Glutamatergic neuron (in vitro differentiated cells): ENCODE data around the gene SIK3. TPM values are rescaled to one million over a fixed set of nuclear protein-coding genes. Genes with fewer than 3 reads are reported as not detected.

ENCODE experiments used
- DNase-seq: peaks from one replicate; pipeline ENCODE4 v3.0.0; 2022
- H3K27ac Mint-ChIP-seq: one replicate; pipeline ENCODE4 v1.8.0; 2020; ENCODE audit warnings: mild to moderate bottlenecking, mixed read lengths, inconsistent platforms; ENCODE audit not compliant: unreplicated experiment
- H3K27me3 Mint-ChIP-seq: one replicate; pipeline ENCODE4 v1.8.0; 2020; ENCODE audit warnings: mild to moderate bottlenecking, moderate library complexity, mixed read lengths, inconsistent platforms; ENCODE audit not compliant: unreplicated experiment
- H3K36me3 Mint-ChIP-seq: one replicate; pipeline ENCODE4 v1.8.0; 2020; ENCODE audit warnings: mild to moderate bottlenecking, mixed read lengths, inconsistent platforms; ENCODE audit not compliant: unreplicated experiment
- H3K4me1 Mint-ChIP-seq: one replicate; pipeline ENCODE4 v1.8.0; 2020; ENCODE audit warnings: mild to moderate bottlenecking, low read depth, mixed read lengths, inconsistent platforms; ENCODE audit not compliant: unreplicated experiment
- H3K4me3 Mint-ChIP-seq: one replicate; pipeline ENCODE4 v1.8.0; 2020; ENCODE audit warnings: mild to moderate bottlenecking, mixed read lengths, inconsistent platforms; ENCODE audit not compliant: unreplicated experiment
- H3K9me3 Mint-ChIP-seq: one replicate; pipeline ENCODE4 v1.8.0; 2020; ENCODE audit warnings: mild to moderate bottlenecking, moderate library complexity, mixed read lengths, inconsistent platforms; ENCODE audit not compliant: unreplicated experiment
- total RNA-seq: library from RNA; stranded (reverse); fragmentation: NEBNext Ultra II Directional; extraction: Animal tissue kit (Norgen Biotek cat#: 25700); gene quantifications from one replicate; pipeline ENCODE4 v1.2.1, GENCODE V29; 2021; ENCODE audit not compliant: unreplicated experiment
- TF ChIP-seq, protein P1 (sequence below): fragments of 200-600 bp; sonication (generic); IDR thresholded peaks from one replicate; pipeline ENCODE4 v1.5.0; 2021; ENCODE audit not compliant: partially characterized antibody, unreplicated experiment

The SIK3 gene
- total RNA-seq, 1 donor from 2014 or later = 22.2 TPM

DNA sequence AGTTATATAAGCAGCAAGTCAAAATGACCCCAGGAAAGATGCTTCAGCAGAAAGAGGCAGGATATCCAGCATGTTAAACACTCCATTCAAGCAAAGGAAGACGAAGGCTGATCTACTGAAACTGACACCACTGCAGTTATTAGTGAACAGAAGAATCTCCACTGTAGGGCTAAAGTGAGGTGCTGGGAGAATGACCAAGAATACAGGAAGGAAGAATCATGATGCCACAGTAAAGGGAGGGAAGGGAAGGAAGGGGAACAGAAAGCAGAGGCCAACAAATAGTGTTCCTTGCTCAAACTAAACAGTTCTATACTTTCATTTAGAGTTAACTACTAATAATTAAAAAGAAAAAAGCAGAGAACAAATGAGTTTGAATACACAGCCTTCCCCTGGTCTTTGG, 92.5 kb downstream of the SIK3 start:
- Mint-ChIP-seq H3K4me1 (no peaks in the 10 kb centered on the region), H3K9me3 (no peaks in the 10 kb centered on the region), H3K36me3 (no peaks in the 10 kb centered on the region), H3K4me3 (no peak overlapping the region), H3K27ac (no peak overlapping the region), H3K27me3 (no peaks in the 10 kb centered on the region)
- TF ChIP-seq, protein P1, sequence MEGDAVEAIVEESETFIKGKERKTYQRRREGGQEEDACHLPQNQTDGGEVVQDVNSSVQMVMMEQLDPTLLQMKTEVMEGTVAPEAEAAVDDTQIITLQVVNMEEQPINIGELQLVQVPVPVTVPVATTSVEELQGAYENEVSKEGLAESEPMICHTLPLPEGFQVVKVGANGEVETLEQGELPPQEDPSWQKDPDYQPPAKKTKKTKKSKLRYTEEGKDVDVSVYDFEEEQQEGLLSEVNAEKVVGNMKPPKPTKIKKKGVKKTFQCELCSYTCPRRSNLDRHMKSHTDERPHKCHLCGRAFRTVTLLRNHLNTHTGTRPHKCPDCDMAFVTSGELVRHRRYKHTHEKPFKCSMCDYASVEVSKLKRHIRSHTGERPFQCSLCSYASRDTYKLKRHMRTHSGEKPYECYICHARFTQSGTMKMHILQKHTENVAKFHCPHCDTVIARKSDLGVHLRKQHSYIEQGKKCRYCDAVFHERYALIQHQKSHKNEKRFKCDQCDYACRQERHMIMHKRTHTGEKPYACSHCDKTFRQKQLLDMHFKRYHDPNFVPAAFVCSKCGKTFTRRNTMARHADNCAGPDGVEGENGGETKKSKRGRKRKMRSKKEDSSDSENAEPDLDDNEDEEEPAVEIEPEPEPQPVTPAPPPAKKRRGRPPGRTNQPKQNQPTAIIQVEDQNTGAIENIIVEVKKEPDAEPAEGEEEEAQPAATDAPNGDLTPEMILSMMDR = no peak
- DNase-seq = no peak

GRCh38 chr11:117002639-117003299, 95.5 kb downstream of the SIK3 start:
- no peak for DNase-seq
- no peaks in the 10 kb centered on the region for H3K9me3 Mint-ChIP-seq
- H3K36me3 Mint-ChIP-seq = no peaks in the 10 kb centered on the region
- no peak overlapping the region for H3K27ac Mint-ChIP-seq
- no peaks in the 10 kb centered on the region for H3K27me3 Mint-ChIP-seq
- H3K4me1 Mint-ChIP-seq = no peaks in the 10 kb centered on the region
- no peak overlapping the region for H3K4me3 Mint-ChIP-seq
- TF ChIP-seq, protein P1 = no peak

GRCh38 chr11:117000014-117000737, 98.1 kb downstream of the SIK3 start:
- TF ChIP-seq, protein P1 = no peak
- no peak overlapping the region for H3K4me3 Mint-ChIP-seq
- no peak for DNase-seq
- H3K4me1 Mint-ChIP-seq = no peaks in the 10 kb centered on the region
- no peaks in the 10 kb centered on the region for H3K9me3 Mint-ChIP-seq
- no peaks in the 10 kb centered on the region for H3K27me3 Mint-ChIP-seq
- H3K27ac Mint-ChIP-seq = no peak overlapping the region
- H3K36me3 Mint-ChIP-seq = no peaks in the 10 kb centered on the region

DNA sequence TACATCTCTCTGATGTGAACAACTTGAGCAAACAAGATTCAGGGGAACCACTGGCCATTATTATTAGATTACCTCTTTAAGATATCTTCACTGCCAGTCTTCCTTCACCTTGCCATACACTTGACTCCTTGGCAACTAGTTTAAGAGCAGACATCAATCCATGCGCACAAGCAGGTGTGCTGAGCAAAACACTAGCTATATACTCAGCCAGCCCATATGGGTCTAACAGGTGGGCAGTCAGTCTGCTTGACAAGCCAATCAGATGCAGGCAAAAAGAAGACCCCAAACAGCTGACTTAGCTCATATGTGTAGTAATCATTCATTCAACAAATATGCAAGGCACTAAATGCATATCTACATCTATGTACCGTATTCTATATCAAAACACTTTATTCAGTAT, 101.2 kb downstream of the SIK3 start:
- H3K36me3 Mint-ChIP-seq = no peaks in the 10 kb centered on the region
- no peak for DNase-seq

DNA sequence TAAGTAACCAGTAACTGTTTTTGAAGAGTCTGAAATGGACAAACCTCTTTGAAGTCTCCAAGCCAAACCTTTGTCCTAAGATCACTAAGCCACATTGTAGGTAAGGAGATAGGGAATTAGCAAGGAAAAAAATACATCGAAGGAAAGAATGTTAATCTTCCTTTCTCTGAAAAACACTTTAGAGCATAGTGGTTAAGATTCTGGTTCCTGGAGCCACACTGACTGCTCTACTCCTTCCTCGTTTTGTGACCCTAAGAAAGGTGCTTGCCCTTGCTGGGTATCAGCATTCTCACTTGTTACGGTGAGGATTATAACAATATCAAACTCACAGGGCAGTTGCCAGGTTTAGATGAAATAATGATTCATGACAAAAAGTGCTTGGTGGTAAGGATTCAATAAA, 104.0 kb downstream of the SIK3 start:
- no peak for DNase-seq
- Mint-ChIP-seq H3K4me3 (no peak overlapping the region), H3K36me3 (no peaks in the 10 kb centered on the region), H3K27me3 (no peaks in the 10 kb centered on the region), H3K9me3 (no peaks in the 10 kb centered on the region), H3K27ac (no peak overlapping the region), H3K4me1 (peaks cover 9% of the 10 kb centered on the region)
- TF ChIP-seq, protein P1 = no peak

More for the DNA sequence above, 101.2 kb downstream of the SIK3 start:
- H3K27ac Mint-ChIP-seq = no peak overlapping the region
- H3K4me3 Mint-ChIP-seq = no peak overlapping the region
- no peaks in the 10 kb centered on the region for H3K9me3 Mint-ChIP-seq
- H3K4me1 Mint-ChIP-seq = peaks cover 9% of the 10 kb centered on the region
- TF ChIP-seq, protein P1 = no peak
- H3K27me3 Mint-ChIP-seq = no peaks in the 10 kb centered on the region
